Testis (tissue), 3 donors: ENCODE results near the gene PCYOX1L. TPM values are rescaled to one million over a fixed set of nuclear protein-coding genes. Genes with fewer than 3 reads are reported as not detected.

ENCODE experiments used
- DNase-seq: peaks from one replicate; pipeline ENCODE4 v3.0.0-alpha.2; 2019
- H3K27ac ChIP-seq, 2 donors: fragments of 200-600 bp; sonication (generic); one replicate each; pipeline ENCODE4 v1.5.1; 2019
- H3K27me3 ChIP-seq: fragments of 200-600 bp; sonication (generic); one replicate; pipeline ENCODE4 v1.5.1; 2019
- H3K36me3 ChIP-seq: fragments of 200-600 bp; sonication (generic); one replicate; pipeline ENCODE4 v1.5.1; 2017; ENCODE audit warnings: low read depth; ENCODE audit errors: missing control alignments
- H3K4me1 ChIP-seq: fragments of 200-600 bp; sonication (generic); one replicate; pipeline ENCODE4 v1.5.1; 2019
- H3K4me3 ChIP-seq, 2 donors: fragments of 200-600 bp; sonication (generic); one replicate each; pipeline ENCODE4 v1.5.1; 2017 to 2019
- H3K9me3 ChIP-seq: fragments of 200-600 bp; sonication (generic); one replicate; pipeline ENCODE4 v1.5.1; 2017
- CTCF ChIP-seq, 3 experiments: fragments of 450-650 bp in 2 of 3; fragments of 200-600 bp in 1 of 3; sonication (generic) in 1 of 3; IDR thresholded peaks; one replicate each; pipeline ENCODE4 v1.5.1; 2016 to 2019; ENCODE audit warnings: antibody characterized with exemption in 3 of 3, mild to moderate bottlenecking in 2 of 3, moderate library complexity in 1 of 3
- POLR2A ChIP-seq: fragments of 450-650 bp; IDR thresholded peaks from one replicate; pipeline ENCODE4 v1.6.1; 2017; ENCODE audit warnings: antibody characterized with exemption, mild to moderate bottlenecking, moderate library complexity
- WGBS, 2 donors: methylation state at CpG; one replicate each; pipeline ENCODE4 v1.1.5; 2018; 5-methylcytosine and 5-hydroxymethylcytosine counted together
- intact Hi-C: fragments of 100-400 bp; cut with DNase I; formaldehyde crosslinking; loops from one replicate; pipeline ENCODE4 v1.15.1; 2023; ENCODE audit warnings: low total_unique reads
- polyA plus RNA-seq: library from polyadenylated mRNA; stranded (reverse); fragments of 350-450 nt; fragmentation: Illumina TruSeq; extraction: RNeasy Lipid Tissue Mini Kit (QIAGEN cat#74804); gene quantifications from one replicate; pipeline ENCODE4 v1.2.3, GENCODE V29; 2014; ENCODE audit warnings: low read depth, low replicate concordance; ENCODE audit not compliant: insufficient read depth
- total RNA-seq, 2 donors: library from RNA; depleted of rRNA; stranded (reverse); fragments of >200 nt; gene quantifications; one replicate each; pipeline ENCODE4 v1.2.3, GENCODE V29; 2016

Gene PCYOX1L
- total and polyA plus RNA-seq, 3 donors from 2014 or later = 24.6 to 30.5 (median 29.9) TPM

- WGBS, 2 donors = 77 to 90% methylated on average over 2 of the region's 2 CpGs
- H3K9me3 ChIP-seq = no peaks in the 10 kb centered on the region
- intact Hi-C loops = no loop called here
- no peak overlapping the region for H3K4me3 ChIP-seq
- no peak for TF ChIP-seq POLR2A
- no peak for TF ChIP-seq CTCF (IDR thresholded peaks at IDR 0.05)
- no peaks in the 10 kb centered on the region for H3K4me1 ChIP-seq
- no peaks in the 10 kb centered on the region for H3K27me3 ChIP-seq
- DNase-seq = no peak
- no peak overlapping the region for H3K27ac ChIP-seq
- no peaks in the 10 kb centered on the region for H3K36me3 ChIP-seq
These were observed 24.0 kb upstream of the PCYOX1L start for GRCh38 chr5:149333711-149334443.

- DNase-seq = no peak
These were observed 20.1 kb upstream of the PCYOX1L start for GRCh38 chr5:149337736-149338135.

GRCh38 chr5:149338364-149338763 lies 19.5 kb upstream of the PCYOX1L start:
- 88 to 91% methylated on average over 1 of the region's 1 CpG for WGBS, 2 donors
- no peak for DNase-seq
- no peaks in the 10 kb centered on the region for H3K36me3 ChIP-seq
- H3K4me3 ChIP-seq = no peak overlapping the region
- H3K27me3 ChIP-seq = no peaks in the 10 kb centered on the region
- H3K27ac ChIP-seq = no peak overlapping the region
- H3K9me3 ChIP-seq = no peaks in the 10 kb centered on the region
- intact Hi-C loops = no loop called here
- H3K4me1 ChIP-seq = no peaks in the 10 kb centered on the region
- TF ChIP-seq CTCF (IDR thresholded peaks at IDR 0.05) (no peak), POLR2A (no peak)

More at GRCh38 chr5:149337736-149338135, 20.1 kb upstream of the PCYOX1L start:
- Histone ChIP-seq H3K9me3 (no peaks in the 10 kb centered on the region), H3K27ac (no peak overlapping the region), H3K4me3 (no peak overlapping the region), H3K27me3 (no peaks in the 10 kb centered on the region), H3K36me3 (no peaks in the 10 kb centered on the region), H3K4me1 (no peaks in the 10 kb centered on the region)
- TF ChIP-seq CTCF (IDR thresholded peaks at IDR 0.05) = no peak
- no peak for TF ChIP-seq POLR2A
- intact Hi-C loops = no loop called here
- 92% methylated on average over 4 of the region's 4 CpGs for WGBS, 2 donors

GRCh38 chr5:149340920-149341319 lies 16.9 kb upstream of the PCYOX1L start:
- no peaks in the 10 kb centered on the region for H3K36me3 ChIP-seq
- no peak overlapping the region for H3K27ac ChIP-seq
- intact Hi-C loops = no loop called here
- WGBS, 2 donors = 71 to 86% methylated on average over 1 of the region's 1 CpG
- TF ChIP-seq POLR2A (no peak), CTCF (IDR thresholded peaks at IDR 0.05) (no peak)
- no peak overlapping the region for H3K4me3 ChIP-seq
- H3K27me3 ChIP-seq = no peaks in the 10 kb centered on the region
- no peak for DNase-seq
- peaks cover 1% of the 10 kb centered on the region for H3K4me1 ChIP-seq
- no peaks in the 10 kb centered on the region for H3K9me3 ChIP-seq

- H3K4me3 ChIP-seq = no peak overlapping the region
- H3K9me3 ChIP-seq = no peaks in the 10 kb centered on the region
- H3K27me3 ChIP-seq = no peaks in the 10 kb centered on the region
- no peak for DNase-seq
- H3K36me3 ChIP-seq = no peaks in the 10 kb centered on the region
- intact Hi-C loops = no loop called here
- no peak overlapping the region for H3K27ac ChIP-seq
- H3K4me1 ChIP-seq = peaks cover 6% of the 10 kb centered on the region
- TF ChIP-seq POLR2A = no peak
- TF ChIP-seq CTCF (IDR thresholded peaks at IDR 0.05) = no peak
These were observed 16.0 kb upstream of the PCYOX1L start for GRCh38 chr5:149341876-149342275.
